ENCODE results near the gene CDC42BPB.

CDC42BPB gene

GRCh38 chr14:102917469-102918211 lies 139.7 kb downstream of the CDC42BPB start:
- peaks cover under 1% of the 10 kb centered on the region for H3K36me3 Mint-ChIP-seq
- H3K27me3 Mint-ChIP-seq, result no peaks in the 10 kb centered on the region
- peak; percentile 34 for ATAC-seq
- no peak overlapping the region for H3K4me3 Mint-ChIP-seq
- H3K9me3 Mint-ChIP-seq, result no peaks in the 10 kb centered on the region
- H3K4me1 Mint-ChIP-seq, result peaks cover 19% of the 10 kb centered on the region
- no peak overlapping the region for H3K27ac Mint-ChIP-seq

- H3K4me3 Mint-ChIP-seq, result no peak overlapping the region
- no peaks in the 10 kb centered on the region for H3K9me3 Mint-ChIP-seq
- peak; percentile 81 for ATAC-seq
- H3K27ac Mint-ChIP-seq, result no peak overlapping the region
- peaks cover 7% of the 10 kb centered on the region for H3K36me3 Mint-ChIP-seq
- no peaks in the 10 kb centered on the region for H3K27me3 Mint-ChIP-seq
- peaks cover 23% of the 10 kb centered on the region for H3K4me1 Mint-ChIP-seq
Observed at GRCh38 chr14:102917056-102917385, 140.3 kb downstream of the CDC42BPB start.

GRCh38 chr14:102916347-102917055 lies 140.8 kb downstream of the CDC42BPB start:
- no peak overlapping the region for H3K4me3 Mint-ChIP-seq
- ATAC-seq, result peak; percentile 37
- peaks cover 12% of the 10 kb centered on the region for H3K36me3 Mint-ChIP-seq

GRCh38 chr14:102915292-102916110 lies 141.8 kb downstream of the CDC42BPB start:
- Mint-ChIP-seq H3K9me3 (no peaks in the 10 kb centered on the region), H3K27ac (no peak overlapping the region), H3K27me3 (no peaks in the 10 kb centered on the region), H3K4me1 (peaks cover 23% of the 10 kb centered on the region), H3K36me3 (peaks cover 19% of the 10 kb centered on the region), H3K4me3 (no peak overlapping the region)
- ATAC-seq, result no peak

More at GRCh38 chr14:102916347-102917055, 140.8 kb downstream of the CDC42BPB start:
- H3K27me3 Mint-ChIP-seq, result no peaks in the 10 kb centered on the region
- H3K9me3 Mint-ChIP-seq, result no peaks in the 10 kb centered on the region
- H3K4me1 Mint-ChIP-seq, result peaks cover 23% of the 10 kb centered on the region
- no peak overlapping the region for H3K27ac Mint-ChIP-seq

- H3K27me3 Mint-ChIP-seq, result no peaks in the 10 kb centered on the region
- ATAC-seq, result peak; percentile 49
- no peaks in the 10 kb centered on the region for H3K9me3 Mint-ChIP-seq
- no peak overlapping the region for H3K27ac Mint-ChIP-seq
- no peak overlapping the region for H3K4me3 Mint-ChIP-seq
- H3K4me1 Mint-ChIP-seq, result peaks cover 23% of the 10 kb centered on the region
- H3K36me3 Mint-ChIP-seq, result peaks cover 19% of the 10 kb centered on the region
Observed at GRCh38 chr14:102914474-102915291, 142.7 kb downstream of the CDC42BPB start.

GRCh38 chr14:102913341-102914211 lies 143.8 kb downstream of the CDC42BPB start:
- H3K4me1 Mint-ChIP-seq, result peaks cover 23% of the 10 kb centered on the region
- H3K9me3 Mint-ChIP-seq, result no peaks in the 10 kb centered on the region
- H3K27me3 Mint-ChIP-seq, result no peaks in the 10 kb centered on the region
- no peak overlapping the region for H3K4me3 Mint-ChIP-seq
- ATAC-seq, result no peak
- no peak overlapping the region for H3K27ac Mint-ChIP-seq
- H3K36me3 Mint-ChIP-seq, result peaks cover 19% of the 10 kb centered on the region

GRCh38 chr14:102911991-102912761 lies 145.2 kb downstream of the CDC42BPB start:
- ATAC-seq, result no peak
- no peak overlapping the region for H3K4me3 Mint-ChIP-seq
- H3K27ac Mint-ChIP-seq, result no peak overlapping the region
- H3K27me3 Mint-ChIP-seq, result no peaks in the 10 kb centered on the region
- peaks cover 33% of the 10 kb centered on the region for H3K4me1 Mint-ChIP-seq
- H3K36me3 Mint-ChIP-seq, result peaks cover 29% of the 10 kb centered on the region
- H3K9me3 Mint-ChIP-seq, result no peaks in the 10 kb centered on the region

GRCh38 chr14:102911541-102911951 lies 145.8 kb downstream of the CDC42BPB start:
- Mint-ChIP-seq H3K27ac (no peak overlapping the region), H3K4me1 (peaks cover 37% of the 10 kb centered on the region), H3K36me3 (peaks cover 29% of the 10 kb centered on the region), H3K27me3 (no peaks in the 10 kb centered on the region), H3K9me3 (no peaks in the 10 kb centered on the region), H3K4me3 (no peak overlapping the region)
- ATAC-seq, result no peak

- ATAC-seq, result no peak
- peaks cover 34% of the 10 kb centered on the region for H3K36me3 Mint-ChIP-seq
- no peak overlapping the region for H3K27ac Mint-ChIP-seq
- H3K4me3 Mint-ChIP-seq, result no peak overlapping the region
- no peaks in the 10 kb centered on the region for H3K9me3 Mint-ChIP-seq
- peaks cover 37% of the 10 kb centered on the region for H3K4me1 Mint-ChIP-seq
- H3K27me3 Mint-ChIP-seq, result no peaks in the 10 kb centered on the region
Observed at GRCh38 chr14:102910442-102910841, 146.9 kb downstream of the CDC42BPB start.

GRCh38 chr14:102909911-102910310 lies 147.4 kb downstream of the CDC42BPB start:
- no peak for ATAC-seq
- Mint-ChIP-seq H3K36me3 (peaks cover 39% of the 10 kb centered on the region), H3K9me3 (no peaks in the 10 kb centered on the region), H3K27me3 (no peaks in the 10 kb centered on the region), H3K4me1 (peaks cover 37% of the 10 kb centered on the region), H3K4me3 (no peak overlapping the region), H3K27ac (no peak overlapping the region)

GRCh38 chr14:102909462-102909861 lies 147.9 kb downstream of the CDC42BPB start:
- H3K27me3 Mint-ChIP-seq, result no peaks in the 10 kb centered on the region
- ATAC-seq, result no peak
- H3K9me3 Mint-ChIP-seq, result no peaks in the 10 kb centered on the region
- no peak overlapping the region for H3K27ac Mint-ChIP-seq
- H3K4me1 Mint-ChIP-seq, result peaks cover 36% of the 10 kb centered on the region
- peaks cover 41% of the 10 kb centered on the region for H3K36me3 Mint-ChIP-seq
- no peak overlapping the region for H3K4me3 Mint-ChIP-seq

- Mint-ChIP-seq H3K36me3 (peaks cover 47% of the 10 kb centered on the region), H3K27me3 (no peaks in the 10 kb centered on the region), H3K4me1 (peaks cover 35% of the 10 kb centered on the region), H3K9me3 (no peaks in the 10 kb centered on the region), H3K27ac (peak overlapping the region; percentile 57), H3K4me3 (no peak overlapping the region)
- no peak for ATAC-seq
Observed at GRCh38 chr14:102908766-102909455, 148.4 kb downstream of the CDC42BPB start.

Measured in stimulated activated memory B cell treated with anti-CD40 and anti-IgM and Interleukin-4, amounts not matched to agents 10 μg/mL and 1 μg/mL and 100 μg/mL, for 72 hours (primary cell).